ENCODE results near the gene RAPGEF4.

DNA sequence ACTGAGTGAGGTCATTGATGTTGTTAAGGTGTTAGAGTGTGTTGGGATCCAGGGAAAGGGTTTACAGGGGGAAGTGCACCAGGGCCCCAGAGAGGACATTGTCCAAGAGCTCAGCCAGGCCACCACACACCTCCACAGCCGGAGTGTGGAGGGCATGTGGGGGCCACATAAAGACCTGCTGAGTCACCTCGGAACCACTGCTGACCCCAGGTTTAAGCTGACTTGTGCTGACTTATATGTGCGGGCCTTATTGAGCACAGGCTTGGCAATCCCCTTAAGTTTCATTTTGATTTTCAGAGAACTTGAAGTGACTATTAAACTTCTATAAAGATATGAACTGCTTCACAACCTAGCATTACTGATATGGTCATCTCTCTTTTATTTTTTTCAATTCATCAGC is 173.8 kb downstream of the RAPGEF4 start:
- TF ChIP-seq, protein P1, sequence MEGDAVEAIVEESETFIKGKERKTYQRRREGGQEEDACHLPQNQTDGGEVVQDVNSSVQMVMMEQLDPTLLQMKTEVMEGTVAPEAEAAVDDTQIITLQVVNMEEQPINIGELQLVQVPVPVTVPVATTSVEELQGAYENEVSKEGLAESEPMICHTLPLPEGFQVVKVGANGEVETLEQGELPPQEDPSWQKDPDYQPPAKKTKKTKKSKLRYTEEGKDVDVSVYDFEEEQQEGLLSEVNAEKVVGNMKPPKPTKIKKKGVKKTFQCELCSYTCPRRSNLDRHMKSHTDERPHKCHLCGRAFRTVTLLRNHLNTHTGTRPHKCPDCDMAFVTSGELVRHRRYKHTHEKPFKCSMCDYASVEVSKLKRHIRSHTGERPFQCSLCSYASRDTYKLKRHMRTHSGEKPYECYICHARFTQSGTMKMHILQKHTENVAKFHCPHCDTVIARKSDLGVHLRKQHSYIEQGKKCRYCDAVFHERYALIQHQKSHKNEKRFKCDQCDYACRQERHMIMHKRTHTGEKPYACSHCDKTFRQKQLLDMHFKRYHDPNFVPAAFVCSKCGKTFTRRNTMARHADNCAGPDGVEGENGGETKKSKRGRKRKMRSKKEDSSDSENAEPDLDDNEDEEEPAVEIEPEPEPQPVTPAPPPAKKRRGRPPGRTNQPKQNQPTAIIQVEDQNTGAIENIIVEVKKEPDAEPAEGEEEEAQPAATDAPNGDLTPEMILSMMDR (IDR thresholded peaks at IDR 0.05 in 2 of 3, conservative IDR thresholded peaks at IDR 0.05 in 1 of 3; ENCODE audit: insufficient read depth in 2 of 3, low read depth in 1 of 3, low read length in 3 of 3): no peak
- no peak for TF ChIP-seq FOXK1 (CRISPR knock-in tag; IDR thresholded peaks at IDR 0.05; ENCODE audit: borderline replicate concordance)
- TF ChIP-seq CHD1 (IDR thresholded peaks at IDR 0.05; ENCODE audit: low read length): no peak

Measured in K562 (cell line).